ENCODE data around the gene SHBG.
A peak's percentile ranks its signal among the peaks of the same experiment; 100 is the strongest.
"Not testable (repeated sequence)": the region's sequence is repeated elsewhere in the genome, so short reads cannot be mapped to it uniquely, and the experiment has no call there.

The SHBG gene

GRCh38 chr17:7629939-7630571 is at the start of gene SHBG:
SHBG (plus strand) TSS chr17:7630135; CDS start chr17:7630173, 38 bp downstream.
- DNase-seq (ENCODE audit: low read depth), result no peak

GRCh38 chr17:7580604-7581575 is 49.0 kb upstream of the SHBG start:
- DNase-seq (ENCODE audit: low read depth), result no peak

GRCh38 chr17:7582396-7583252 is 47.3 kb upstream of the SHBG start:
- no peak for DNase-seq (ENCODE audit: low read depth)

GRCh38 chr17:7583253-7584109 is 46.5 kb upstream of the SHBG start, which contains the start of gene MPDU1:
MPDU1 (plus strand) TSS chr17:7583852; CDS start chr17:7583863, 11 bp downstream.
- DNase-seq (ENCODE audit: low read depth), result peak; percentile 95

- DNase-seq (ENCODE audit: low read depth), result no peak
Observed at GRCh38 chr17:7586673-7587419, 43.1 kb upstream of the SHBG start.

- peak; percentile 84 for DNase-seq (ENCODE audit: low read depth)
Observed at GRCh38 chr17:7587420-7588151, 42.3 kb upstream of the SHBG start.

GRCh38 chr17:7588553-7589203 is 41.3 kb upstream of the SHBG start:
- no peak for DNase-seq (ENCODE audit: low read depth)

- no peak for DNase-seq (ENCODE audit: low read depth)
Observed at GRCh38 chr17:7589204-7589868, 40.6 kb upstream of the SHBG start.

GRCh38 chr17:7589891-7590691 is 39.8 kb upstream of the SHBG start, which contains the start of gene SOX15:
SOX15 (minus strand) TSS chr17:7590094; CDS start chr17:7589676, 418 bp downstream.
- DNase-seq (ENCODE audit: low read depth), result no peak

- no peak for DNase-seq (ENCODE audit: low read depth)
Observed at GRCh38 chr17:7590743-7591142, 39.2 kb upstream of the SHBG start.

GRCh38 chr17:7591596-7591995 is 38.3 kb upstream of the SHBG start:
- DNase-seq (ENCODE audit: low read depth), result no peak

- DNase-seq (ENCODE audit: low read depth), result no peak
Observed at GRCh38 chr17:7592422-7593021, 37.4 kb upstream of the SHBG start.

- DNase-seq (ENCODE audit: low read depth), result no peak
Observed at GRCh38 chr17:7593296-7593695, 36.6 kb upstream of the SHBG start.

GRCh38 chr17:7597561-7597960 is 32.4 kb upstream of the SHBG start:
- not testable (repeated sequence) for DNase-seq (ENCODE audit: low read depth)

- no peak for DNase-seq (ENCODE audit: low read depth)
Observed at GRCh38 chr17:7606280-7606679, 23.7 kb upstream of the SHBG start.

GRCh38 chr17:7610641-7611040 is 19.3 kb upstream of the SHBG start:
- DNase-seq (ENCODE audit: low read depth), result no peak

GRCh38 chr17:7611635-7612293 is 18.2 kb upstream of the SHBG start:
- no peak for DNase-seq (ENCODE audit: low read depth)
